H1 (cell line): ENCODE data around the gene RGS16. TPM values are rescaled to one million over a fixed set of nuclear protein-coding genes. Genes with fewer than 3 reads are reported as not detected.

Source experiments
- BCL11A ChIP-seq, 2 experiments: IDR thresholded peaks; one replicate each; pipeline ENCODE4 v1.6.1; 2011; ENCODE audit warnings: low read depth in 2 of 2, low read length in 2 of 2, mild to moderate bottlenecking in 2 of 2
- CHD2 ChIP-seq: IDR thresholded peaks from 2 replicates; pipeline ENCODE4 v1.6.1; 2012; ENCODE audit warnings: low read length, improper control_type of control experiment
- EGR1 ChIP-seq: IDR thresholded peaks from 2 replicates; pipeline ENCODE4 v1.6.1; 2011; ENCODE audit warnings: low read depth, low read length, borderline replicate concordance
- EZH2 ChIP-seq: fragments of 200-600 bp; sonication (generic); IDR thresholded peaks from 2 replicates; pipeline ENCODE4 v1.7.1; 2012; ENCODE audit warnings: low read depth, mild to moderate bottlenecking, moderate library complexity, low read length, inconsistent platforms; ENCODE audit not compliant: severe bottlenecking
- GTF2F1 ChIP-seq: IDR thresholded peaks from 2 replicates; pipeline ENCODE4 v1.6.1; 2012; ENCODE audit warnings: low read depth, low read length, improper control_type of control experiment, borderline replicate concordance
- KDM4A ChIP-seq: IDR thresholded peaks from one replicate; pipeline ENCODE4 v1.7.1; 2012; ENCODE audit warnings: low read depth, mild to moderate bottlenecking, moderate library complexity, low read length, inconsistent platforms; ENCODE audit not compliant: severe bottlenecking
- KDM5A ChIP-seq: fragments of 200-600 bp; IDR thresholded peaks from 2 replicates; pipeline ENCODE4 v1.7.1; 2012; ENCODE audit warnings: mild to moderate bottlenecking, low read length, inconsistent platforms, mixed read lengths
- RXRA ChIP-seq: IDR thresholded peaks from 2 replicates; pipeline ENCODE4 v1.6.1; 2011; ENCODE audit warnings: low read depth, mild to moderate bottlenecking, low read length, moderate library complexity; ENCODE audit not compliant: insufficient read depth
- SUZ12 ChIP-seq: fragments of 200-600 bp; sonication (generic); IDR thresholded peaks from 2 replicates; pipeline ENCODE4 v1.6.1; 2012; ENCODE audit warnings: mild to moderate bottlenecking, inconsistent platforms, low read length, moderate library complexity, mixed read lengths
- YY1 ChIP-seq: IDR thresholded peaks from 2 replicates; pipeline ENCODE4 v1.6.1; 2011; ENCODE audit warnings: low read depth, mild to moderate bottlenecking, low read length
- polyA plus RNA-seq, 7 experiments: library from polyadenylated mRNA; depleted of rRNA in 3 of 7; stranded (reverse) in 5 of 7; unstranded in 2 of 7; fragments of >200 nt in 5 of 7; fragments of 200-250 nt in 2 of 7; gene quantifications; 1 replicate in 5 of 7; 2 replicates in 1 of 7; 4 replicates in 1 of 7; pipeline versions ENCODE4 v1.2.1 to v1.2.3, GENCODE V29; 2011 to 2013; ENCODE audit warnings: missing spikeins in 2 of 7, mixed read lengths in 2 of 7
- total RNA-seq: library from RNA; stranded (reverse); fragmentation: NEBNext Ultra II Directional; extraction: Animal tissue kit (Norgen Biotek cat#: 25700); gene quantifications from 2 replicates; pipeline ENCODE4 v1.2.1, GENCODE V29; 2021

The RGS16 gene
- total and polyA plus RNA-seq, 2 of the 8 experiments (the other 6 are each of a cell fraction or from before 2014, with no cell fraction given), result 5.7 to 9.8 TPM

GRCh38 chr1:182596934-182597333 lies 7.3 kb downstream of the RGS16 start (continued):
- TF ChIP-seq EZH2 (no peak), GTF2F1 (no peak), KDM4A (no peak), EGR1 (no peak), RXRA (no peak), BCL11A (IDR thresholded peaks at IDR 0.05; ENCODE audit: low read depth in 2 of 2, low read length in 2 of 2) (no peak), KDM5A (no peak), CHD2 (no peak), SUZ12 (no peak), YY1 (no peak)
- TF ChIP-seq, all 59 proteins: peak for 0
